ENCODE data around the gene ZFP36L1. TPM values are rescaled to one million over a fixed set of nuclear protein-coding genes. Genes with fewer than 3 reads are reported as not detected.

ZFP36L1 gene
- total and polyA plus RNA-seq, 2 of the 13 experiments (the other 11 are each of a cell fraction or from before 2014, with no cell fraction given) = 7.4 to 10.2 TPM

DNA sequence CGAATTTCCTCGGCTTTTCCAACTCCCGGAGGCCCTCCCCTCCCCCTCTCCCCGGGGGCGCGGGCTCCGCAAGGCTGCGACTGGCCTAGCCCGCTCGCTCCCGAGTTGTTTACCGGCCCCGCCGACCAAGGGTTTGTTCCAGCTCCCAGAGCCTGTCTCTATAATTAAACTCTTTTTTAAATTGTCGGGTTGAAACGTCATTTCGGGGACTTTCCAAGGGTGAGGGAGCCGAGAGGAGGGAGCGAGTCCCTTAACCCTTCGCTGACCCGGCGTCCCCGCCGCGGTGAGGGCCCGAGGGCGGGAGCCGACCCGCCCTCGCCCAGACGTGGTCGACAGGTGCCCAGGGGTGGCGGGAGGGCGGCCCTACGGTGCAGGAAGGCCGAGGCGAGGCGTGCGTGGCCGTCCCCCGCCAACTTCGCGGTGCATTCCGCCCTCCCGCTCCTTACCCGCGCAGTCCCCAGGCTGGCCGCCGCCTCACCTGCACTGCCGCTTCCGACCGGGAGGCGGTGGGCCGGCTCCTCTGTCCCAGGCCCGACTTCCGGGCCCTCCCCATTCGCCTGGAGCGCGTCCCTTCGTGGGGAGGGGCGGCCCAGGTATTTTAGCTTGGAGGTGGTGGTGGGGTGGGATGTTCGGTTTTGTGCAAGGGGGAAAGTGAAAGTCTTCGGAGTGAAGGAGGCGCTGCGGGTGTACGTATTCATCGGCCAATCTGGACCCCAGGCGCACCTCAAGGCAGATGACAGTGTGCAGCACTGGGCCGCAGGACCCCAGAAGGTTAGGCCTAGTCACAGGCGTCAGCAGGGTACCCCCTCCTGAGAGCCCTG is 2.9 kb upstream of the ZFP36L1 start (continued):
- TF ChIP-seq THAP9 (CRISPR knock-in tag; IDR thresholded peaks at IDR 0.05; ENCODE audit: borderline replicate concordance) = peak; percentile 69; the same call in 1 of the 2 replicates
- no peak for TF ChIP-seq ZFP90 (CRISPR knock-in tag; IDR thresholded peaks at IDR 0.05; ENCODE audit: borderline replicate concordance)
- peak; percentile 68; the same call in 1 of the 2 replicates for TF ChIP-seq NCOA2 (CRISPR knock-in tag; IDR thresholded peaks at IDR 0.05)
- TF ChIP-seq ZNF567 (CRISPR knock-in tag; IDR thresholded peaks at IDR 0.05; ENCODE audit: borderline replicate concordance) = no peak
- no peak; the same call in 1 of the 2 replicates for TF ChIP-seq ZSCAN5A (CRISPR knock-in tag; IDR thresholded peaks at IDR 0.05; ENCODE audit: borderline replicate concordance)
- TF ChIP-seq ZNF256 (CRISPR knock-in tag; conservative IDR thresholded peaks at IDR 0.05) = no peak
- TF ChIP-seq ZNF644 (CRISPR knock-in tag; IDR thresholded peaks at IDR 0.05; ENCODE audit: low read depth) = no peak
- peak; percentile 84 for TF ChIP-seq ZBTB2 (CRISPR knock-in tag; IDR thresholded peaks at IDR 0.05; ENCODE audit: low read depth)
- TF ChIP-seq ZFP62 (CRISPR knock-in tag; IDR thresholded peaks at IDR 0.05) = no peak
- peak; percentile 20; the same call in 1 of the 2 replicates for TF ChIP-seq ZNF121 (CRISPR knock-in tag; IDR thresholded peaks at IDR 0.05)
- peak; percentile 62 for TF ChIP-seq PRPF4 (IDR thresholded peaks at IDR 0.05; ENCODE audit: low read depth, low read length, poor library complexity, severe bottlenecking)
- TF ChIP-seq NFYB (CRISPR knock-in tag; IDR thresholded peaks at IDR 0.05) = peak; percentile 9; the same call in 1 of the 2 replicates
- TF ChIP-seq ISL2 (CRISPR knock-in tag; IDR thresholded peaks at IDR 0.05) = no peak; the same call in 1 of the 2 replicates
- TF ChIP-seq THAP7 (CRISPR knock-in tag; IDR thresholded peaks at IDR 0.05) = no peak
- TF ChIP-seq LRRFIP1 (CRISPR knock-in tag; conservative IDR thresholded peaks at IDR 0.05) = no peak
- no peak for TF ChIP-seq TCF12 (IDR thresholded peaks at IDR 0.05)
- TF ChIP-seq TCF12 (CRISPR knock-in tag; IDR thresholded peaks at IDR 0.05) = 0 out of 2 replicates have a peak, but pooled peaks have one; percentile 61
- TF ChIP-seq ETV5 (CRISPR knock-in tag; IDR thresholded peaks at IDR 0.05; ENCODE audit: borderline replicate concordance) = peak; percentile 97
- peak; percentile 54 for TF ChIP-seq MED8 (CRISPR knock-in tag; IDR thresholded peaks at IDR 0.05; ENCODE audit: insufficient replicate concordance)
- TF ChIP-seq SAFB2 (CRISPR knock-in tag; IDR thresholded peaks at IDR 0.05; ENCODE audit: borderline replicate concordance, low read depth) = no peak

All from HepG2 (cell line).